ENCODE measurements around the gene GRIN2C. TPM values are rescaled to one million over a fixed set of nuclear protein-coding genes. Genes with fewer than 3 reads are reported as not detected.

Gene GRIN2C
- total RNA-seq, 1 donor from 2014 or later, result 0.74 TPM

GRCh38 chr17:74866198-74866835 lies 6.6 kb upstream of the GRIN2C start:
- Mint-ChIP-seq H3K4me3 (ENCODE audit: unreplicated experiment) (no peak overlapping the region), H3K4me1 (ENCODE audit: unreplicated experiment) (peaks cover 36% of the 10 kb centered on the region), H3K9me3 (ENCODE audit: unreplicated experiment) (no peaks in the 10 kb centered on the region), H3K27ac (ENCODE audit: unreplicated experiment) (no peak overlapping the region), H3K36me3 (ENCODE audit: low read depth, unreplicated experiment) (peaks cover 28% of the 10 kb centered on the region), H3K27me3 (ENCODE audit: unreplicated experiment) (peaks cover 27% of the 10 kb centered on the region)
- DNase-seq (ENCODE audit: low spot score), result no peak
- TF ChIP-seq, protein P1, sequence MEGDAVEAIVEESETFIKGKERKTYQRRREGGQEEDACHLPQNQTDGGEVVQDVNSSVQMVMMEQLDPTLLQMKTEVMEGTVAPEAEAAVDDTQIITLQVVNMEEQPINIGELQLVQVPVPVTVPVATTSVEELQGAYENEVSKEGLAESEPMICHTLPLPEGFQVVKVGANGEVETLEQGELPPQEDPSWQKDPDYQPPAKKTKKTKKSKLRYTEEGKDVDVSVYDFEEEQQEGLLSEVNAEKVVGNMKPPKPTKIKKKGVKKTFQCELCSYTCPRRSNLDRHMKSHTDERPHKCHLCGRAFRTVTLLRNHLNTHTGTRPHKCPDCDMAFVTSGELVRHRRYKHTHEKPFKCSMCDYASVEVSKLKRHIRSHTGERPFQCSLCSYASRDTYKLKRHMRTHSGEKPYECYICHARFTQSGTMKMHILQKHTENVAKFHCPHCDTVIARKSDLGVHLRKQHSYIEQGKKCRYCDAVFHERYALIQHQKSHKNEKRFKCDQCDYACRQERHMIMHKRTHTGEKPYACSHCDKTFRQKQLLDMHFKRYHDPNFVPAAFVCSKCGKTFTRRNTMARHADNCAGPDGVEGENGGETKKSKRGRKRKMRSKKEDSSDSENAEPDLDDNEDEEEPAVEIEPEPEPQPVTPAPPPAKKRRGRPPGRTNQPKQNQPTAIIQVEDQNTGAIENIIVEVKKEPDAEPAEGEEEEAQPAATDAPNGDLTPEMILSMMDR (IDR thresholded peaks at IDR 0.05; ENCODE audit: unreplicated experiment), result no peak

GRCh38 chr17:74865504-74866197 lies 6.0 kb upstream of the GRIN2C start:
- no peak overlapping the region for H3K4me3 Mint-ChIP-seq (ENCODE audit: unreplicated experiment)
- peaks cover 28% of the 10 kb centered on the region for H3K36me3 Mint-ChIP-seq (ENCODE audit: low read depth, unreplicated experiment)
- no peak for DNase-seq (ENCODE audit: low spot score)
- H3K27me3 Mint-ChIP-seq (ENCODE audit: unreplicated experiment), result peaks cover 25% of the 10 kb centered on the region
- TF ChIP-seq, protein P1 (IDR thresholded peaks at IDR 0.05; ENCODE audit: unreplicated experiment), result no peak
- peak overlapping the region; percentile 80 for H3K27ac Mint-ChIP-seq (ENCODE audit: unreplicated experiment)
- H3K9me3 Mint-ChIP-seq (ENCODE audit: unreplicated experiment), result no peaks in the 10 kb centered on the region
- H3K4me1 Mint-ChIP-seq (ENCODE audit: unreplicated experiment), result peaks cover 31% of the 10 kb centered on the region

- H3K4me3 Mint-ChIP-seq (ENCODE audit: unreplicated experiment), result peak overlapping the region; percentile 74
- H3K27me3 Mint-ChIP-seq (ENCODE audit: unreplicated experiment), result peaks cover 26% of the 10 kb centered on the region
- peaks cover 28% of the 10 kb centered on the region for H3K36me3 Mint-ChIP-seq (ENCODE audit: low read depth, unreplicated experiment)
- peak overlapping the region; percentile 80 for H3K27ac Mint-ChIP-seq (ENCODE audit: unreplicated experiment)
- H3K4me1 Mint-ChIP-seq (ENCODE audit: unreplicated experiment), result peaks cover 28% of the 10 kb centered on the region
- no peaks in the 10 kb centered on the region for H3K9me3 Mint-ChIP-seq (ENCODE audit: unreplicated experiment)
- TF ChIP-seq, protein P1 (IDR thresholded peaks at IDR 0.05; ENCODE audit: unreplicated experiment), result peak; percentile 89
- peak; percentile 81 for DNase-seq (ENCODE audit: low spot score)
Measured at GRCh38 chr17:74864866-74865395, 5.2 kb upstream of the GRIN2C start.

GRCh38 chr17:74864297-74864865 lies 4.7 kb upstream of the GRIN2C start:
- Mint-ChIP-seq H3K4me1 (ENCODE audit: unreplicated experiment) (peaks cover 23% of the 10 kb centered on the region), H3K27me3 (ENCODE audit: unreplicated experiment) (peaks cover 23% of the 10 kb centered on the region), H3K36me3 (ENCODE audit: low read depth, unreplicated experiment) (peaks cover 23% of the 10 kb centered on the region), H3K4me3 (ENCODE audit: unreplicated experiment) (no peak overlapping the region), H3K27ac (ENCODE audit: unreplicated experiment) (no peak overlapping the region), H3K9me3 (ENCODE audit: unreplicated experiment) (no peaks in the 10 kb centered on the region)
- DNase-seq (ENCODE audit: low spot score), result no peak
- TF ChIP-seq, protein P1 (IDR thresholded peaks at IDR 0.05; ENCODE audit: unreplicated experiment), result no peak
